AG09319 (cell line): Measurements from ENCODE around the gene ENG.

ENCODE experiments used
- DNase-seq: peaks from one replicate; pipeline ENCODE4 v3.0.0-alpha.2; 2010; ENCODE audit warnings: low read depth; ENCODE audit errors: extremely low read depth
- TF ChIP-seq, protein P1 (sequence below): IDR thresholded peaks from 2 replicates; pipeline ENCODE4 v1.5.1; 2011; ENCODE audit warnings: low read depth, mild to moderate bottlenecking, inconsistent platforms, low read length, moderate library complexity

ENG gene

DNA sequence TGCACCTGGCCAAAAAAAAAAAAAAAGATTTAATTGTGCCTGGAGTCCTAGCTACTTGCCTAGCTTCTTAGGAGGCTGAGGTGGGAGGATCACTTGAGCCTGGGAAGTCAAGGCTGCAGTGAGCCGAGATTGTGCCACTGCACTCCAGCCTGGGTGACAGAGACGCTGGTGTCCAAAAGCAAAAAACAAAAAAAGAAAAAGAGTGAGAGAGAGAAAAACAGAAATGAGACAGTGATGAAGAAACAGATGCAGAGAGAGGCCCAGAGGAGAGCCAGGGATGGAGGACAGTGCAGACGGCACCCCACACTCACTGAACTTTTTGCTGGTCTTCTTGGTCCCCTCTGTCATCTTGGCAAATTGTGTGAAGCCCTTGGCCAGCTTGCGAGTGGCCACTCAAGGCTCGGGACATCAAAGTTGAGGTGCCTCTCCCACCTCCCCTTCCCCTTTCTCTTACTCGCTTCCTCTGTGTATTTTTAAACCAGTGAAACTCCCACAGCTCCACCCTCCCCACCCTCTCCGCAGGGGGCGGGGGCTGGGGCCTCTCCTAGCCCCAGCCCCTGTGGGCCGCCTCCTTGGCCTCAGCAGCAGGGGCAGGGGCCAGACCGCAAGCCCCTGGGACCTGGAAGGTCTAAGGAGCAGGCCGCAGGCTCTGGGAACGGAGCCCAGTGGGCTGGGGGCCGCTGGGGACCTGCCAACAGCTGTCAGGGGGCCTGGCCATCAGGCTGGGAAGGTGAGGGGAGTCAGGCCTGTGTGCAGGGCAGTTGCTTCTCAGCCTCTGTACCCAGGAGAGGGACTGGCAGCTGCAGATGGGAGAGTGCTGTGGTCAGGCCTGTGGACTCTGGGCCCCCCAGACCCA lies 76.0 kb downstream of the ENG start, which contains the start of gene SH2D3C:
Gene SH2D3C (minus strand): TSS at position 387 of the 856 bp plus-strand sequence. CDS start 39 bp downstream, at position 348.
- TF ChIP-seq, protein P1, sequence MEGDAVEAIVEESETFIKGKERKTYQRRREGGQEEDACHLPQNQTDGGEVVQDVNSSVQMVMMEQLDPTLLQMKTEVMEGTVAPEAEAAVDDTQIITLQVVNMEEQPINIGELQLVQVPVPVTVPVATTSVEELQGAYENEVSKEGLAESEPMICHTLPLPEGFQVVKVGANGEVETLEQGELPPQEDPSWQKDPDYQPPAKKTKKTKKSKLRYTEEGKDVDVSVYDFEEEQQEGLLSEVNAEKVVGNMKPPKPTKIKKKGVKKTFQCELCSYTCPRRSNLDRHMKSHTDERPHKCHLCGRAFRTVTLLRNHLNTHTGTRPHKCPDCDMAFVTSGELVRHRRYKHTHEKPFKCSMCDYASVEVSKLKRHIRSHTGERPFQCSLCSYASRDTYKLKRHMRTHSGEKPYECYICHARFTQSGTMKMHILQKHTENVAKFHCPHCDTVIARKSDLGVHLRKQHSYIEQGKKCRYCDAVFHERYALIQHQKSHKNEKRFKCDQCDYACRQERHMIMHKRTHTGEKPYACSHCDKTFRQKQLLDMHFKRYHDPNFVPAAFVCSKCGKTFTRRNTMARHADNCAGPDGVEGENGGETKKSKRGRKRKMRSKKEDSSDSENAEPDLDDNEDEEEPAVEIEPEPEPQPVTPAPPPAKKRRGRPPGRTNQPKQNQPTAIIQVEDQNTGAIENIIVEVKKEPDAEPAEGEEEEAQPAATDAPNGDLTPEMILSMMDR: no peak
- no peak for DNase-seq

GRCh38 chr9:127777368-127777980 lies 77.0 kb downstream of the ENG start:
- TF ChIP-seq, protein P1: no peak
- no peak for DNase-seq

DNA sequence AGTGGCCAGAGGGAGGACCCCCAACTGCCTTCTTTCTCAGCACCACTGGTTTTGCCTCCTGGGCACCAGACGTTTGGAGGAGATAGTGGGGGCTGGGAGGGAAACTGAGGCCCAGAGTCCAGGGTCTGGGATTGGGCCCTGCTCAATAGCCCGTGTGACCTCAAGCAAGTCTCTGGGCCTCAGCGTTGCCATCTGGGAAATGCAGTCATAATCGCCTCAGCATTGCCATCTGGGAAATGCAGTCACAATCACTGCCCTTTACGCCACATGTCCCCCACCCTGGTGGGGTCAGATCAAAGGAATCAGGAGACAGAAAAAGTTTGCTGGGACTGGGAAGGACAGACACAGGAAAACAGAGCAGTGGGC lies 77.6 kb downstream of the ENG start:
- no peak for DNase-seq
- TF ChIP-seq, protein P1: no peak

- TF ChIP-seq, protein P1: no peak
- DNase-seq: no peak
These were observed 78.1 kb downstream of the ENG start for GRCh38 chr9:127776195-127776923.

DNA sequence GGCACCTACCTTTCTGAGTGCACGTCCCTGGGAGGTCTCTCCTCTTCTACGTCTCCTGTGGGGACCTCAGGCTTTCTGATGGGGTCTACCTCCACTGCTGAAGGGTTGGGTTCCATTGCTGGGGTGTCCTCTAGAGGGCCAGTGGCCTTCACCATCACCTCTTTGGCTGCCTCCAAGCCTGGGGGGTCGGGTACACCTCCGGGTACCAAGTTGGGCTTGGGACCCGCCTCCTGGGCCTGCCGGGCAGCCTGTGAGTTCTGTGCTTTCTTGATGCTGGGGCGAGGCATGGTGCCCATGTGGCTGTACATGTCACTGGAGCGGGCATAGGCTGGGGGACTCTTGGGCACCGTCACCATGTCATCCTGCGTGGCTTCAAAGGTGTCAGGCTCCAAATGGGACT lies 80.5 kb downstream of the ENG start:
- TF ChIP-seq, protein P1: no peak
- no peak for DNase-seq

- no peak for DNase-seq
These were observed 81.2 kb downstream of the ENG start for GRCh38 chr9:127773272-127773671.

More at GRCh38 chr9:127773272-127773671, 81.2 kb downstream of the ENG start:
- TF ChIP-seq, protein P1: no peak
